SK-N-MC (cell line): ENCODE data around the gene MMP25.
"Not testable (repeated sequence)": the region's sequence is repeated elsewhere in the genome, so short reads cannot be mapped to it uniquely, and the experiment has no call there.

Source experiments
- EZH2 ChIP-seq: fragments of 200-600 bp; sonication (generic); IDR thresholded peaks from one replicate; pipeline ENCODE4 v1.6.1; 2017; ENCODE audit warnings: antibody characterized with exemption
- POLR2AphosphoS5 ChIP-seq: IDR thresholded peaks from 2 replicates; pipeline ENCODE4 v1.6.1; 2012; ENCODE audit warnings: mild to moderate bottlenecking, low read depth, low read length, borderline replicate concordance

DNA sequence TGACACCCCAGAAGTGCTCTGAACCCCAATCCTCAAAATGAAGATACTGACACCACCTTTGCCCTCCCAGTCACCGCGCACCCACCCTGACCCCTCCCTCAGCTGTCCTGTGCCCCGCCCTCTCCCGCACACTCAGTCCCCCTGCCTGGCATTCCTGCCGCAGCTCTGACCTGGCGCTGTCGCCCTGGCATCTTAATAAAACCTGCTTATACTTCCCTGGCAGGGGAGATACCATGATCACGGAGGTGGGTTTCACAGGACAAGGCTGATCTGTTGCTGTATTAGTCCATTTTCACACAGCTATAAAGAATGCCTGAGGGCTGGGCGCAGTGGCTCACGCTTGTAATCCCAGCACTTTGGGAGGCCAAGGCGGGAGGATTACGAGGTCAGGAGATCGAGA is 35.6 kb downstream of the MMP25 start:
- TF ChIP-seq POLR2AphosphoS5, EZH2: not testable (repeated sequence)
